ENCODE results near the gene CCNG2.

DNA sequence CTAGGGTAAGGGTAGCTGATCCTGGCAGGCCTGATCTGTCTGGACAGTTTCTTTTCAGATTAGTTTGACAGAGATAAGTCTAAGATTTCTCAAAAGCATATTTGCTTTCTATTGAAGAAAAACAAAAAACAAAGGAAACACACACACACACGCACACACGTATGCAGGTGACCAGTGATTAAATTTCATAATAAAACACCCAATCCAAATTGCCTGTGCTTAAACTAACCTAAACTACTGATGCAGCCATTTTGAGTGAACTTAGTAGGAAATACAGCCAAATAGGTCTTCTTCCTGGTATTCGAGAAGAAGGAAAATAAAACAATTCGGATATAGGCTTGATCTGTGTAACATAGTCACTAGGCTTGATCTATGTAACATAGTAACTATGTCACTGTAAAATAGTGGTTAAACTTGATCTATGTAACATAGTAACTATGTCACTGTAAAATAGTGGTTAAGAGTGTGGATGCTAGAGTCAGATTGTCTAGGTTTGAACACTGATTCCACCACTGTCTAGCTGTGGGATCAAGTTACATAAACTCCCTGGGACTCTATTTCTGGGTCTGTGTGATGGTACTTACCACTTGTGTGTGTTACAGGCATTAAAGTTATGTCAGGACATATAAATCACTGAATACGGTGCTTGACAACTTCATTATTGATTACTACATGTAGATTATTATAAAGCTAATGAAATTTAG, 9.8 kb upstream of the CCNG2 start:
- TF ChIP-seq USF1 (IDR thresholded peaks at IDR 0.05) (no peak), RAD21 (IDR thresholded peaks at IDR 0.05; ENCODE audit: low read depth) (no peak), CREB1 (IDR thresholded peaks at IDR 0.05; ENCODE audit: low read depth) (no peak), TAF1 (IDR thresholded peaks at IDR 0.05; ENCODE audit: low read depth) (no peak), YY1 (IDR thresholded peaks at IDR 0.05; ENCODE audit: low read depth) (no peak), FOXM1 (IDR thresholded peaks at IDR 0.05; ENCODE audit: borderline replicate concordance, low read depth) (no peak), CEBPB (IDR thresholded peaks at IDR 0.05) (no peak), TCF12 (IDR thresholded peaks at IDR 0.05; ENCODE audit: low read depth) (no peak), EGR1 (IDR thresholded peaks at IDR 0.05) (no peak), EP300 (IDR thresholded peaks at IDR 0.05; ENCODE audit: borderline replicate concordance) (no peak), TEAD4 (IDR thresholded peaks at IDR 0.05) (no peak)
- TF ChIP-seq, protein P1, sequence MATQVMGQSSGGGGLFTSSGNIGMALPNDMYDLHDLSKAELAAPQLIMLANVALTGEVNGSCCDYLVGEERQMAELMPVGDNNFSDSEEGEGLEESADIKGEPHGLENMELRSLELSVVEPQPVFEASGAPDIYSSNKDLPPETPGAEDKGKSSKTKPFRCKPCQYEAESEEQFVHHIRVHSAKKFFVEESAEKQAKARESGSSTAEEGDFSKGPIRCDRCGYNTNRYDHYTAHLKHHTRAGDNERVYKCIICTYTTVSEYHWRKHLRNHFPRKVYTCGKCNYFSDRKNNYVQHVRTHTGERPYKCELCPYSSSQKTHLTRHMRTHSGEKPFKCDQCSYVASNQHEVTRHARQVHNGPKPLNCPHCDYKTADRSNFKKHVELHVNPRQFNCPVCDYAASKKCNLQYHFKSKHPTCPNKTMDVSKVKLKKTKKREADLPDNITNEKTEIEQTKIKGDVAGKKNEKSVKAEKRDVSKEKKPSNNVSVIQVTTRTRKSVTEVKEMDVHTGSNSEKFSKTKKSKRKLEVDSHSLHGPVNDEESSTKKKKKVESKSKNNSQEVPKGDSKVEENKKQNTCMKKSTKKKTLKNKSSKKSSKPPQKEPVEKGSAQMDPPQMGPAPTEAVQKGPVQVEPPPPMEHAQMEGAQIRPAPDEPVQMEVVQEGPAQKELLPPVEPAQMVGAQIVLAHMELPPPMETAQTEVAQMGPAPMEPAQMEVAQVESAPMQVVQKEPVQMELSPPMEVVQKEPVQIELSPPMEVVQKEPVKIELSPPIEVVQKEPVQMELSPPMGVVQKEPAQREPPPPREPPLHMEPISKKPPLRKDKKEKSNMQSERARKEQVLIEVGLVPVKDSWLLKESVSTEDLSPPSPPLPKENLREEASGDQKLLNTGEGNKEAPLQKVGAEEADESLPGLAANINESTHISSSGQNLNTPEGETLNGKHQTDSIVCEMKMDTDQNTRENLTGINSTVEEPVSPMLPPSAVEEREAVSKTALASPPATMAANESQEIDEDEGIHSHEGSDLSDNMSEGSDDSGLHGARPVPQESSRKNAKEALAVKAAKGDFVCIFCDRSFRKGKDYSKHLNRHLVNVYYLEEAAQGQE (IDR thresholded peaks at IDR 0.05; ENCODE audit: low read depth), result no peak
- TF ChIP-seq, protein P2, sequence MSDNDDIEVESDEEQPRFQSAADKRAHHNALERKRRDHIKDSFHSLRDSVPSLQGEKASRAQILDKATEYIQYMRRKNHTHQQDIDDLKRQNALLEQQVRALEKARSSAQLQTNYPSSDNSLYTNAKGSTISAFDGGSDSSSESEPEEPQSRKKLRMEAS (IDR thresholded peaks at IDR 0.05), result no peak

All from Ishikawa (cell line).